Non-pigmented ciliary epithelial cell (primary cell): ENCODE data around the gene TBX1.

ENCODE experiments used
- DNase-seq: peaks from one replicate; pipeline ENCODE4 v3.0.0-alpha.2; 2010; ENCODE audit warnings: low read depth

TBX1 gene

DNA sequence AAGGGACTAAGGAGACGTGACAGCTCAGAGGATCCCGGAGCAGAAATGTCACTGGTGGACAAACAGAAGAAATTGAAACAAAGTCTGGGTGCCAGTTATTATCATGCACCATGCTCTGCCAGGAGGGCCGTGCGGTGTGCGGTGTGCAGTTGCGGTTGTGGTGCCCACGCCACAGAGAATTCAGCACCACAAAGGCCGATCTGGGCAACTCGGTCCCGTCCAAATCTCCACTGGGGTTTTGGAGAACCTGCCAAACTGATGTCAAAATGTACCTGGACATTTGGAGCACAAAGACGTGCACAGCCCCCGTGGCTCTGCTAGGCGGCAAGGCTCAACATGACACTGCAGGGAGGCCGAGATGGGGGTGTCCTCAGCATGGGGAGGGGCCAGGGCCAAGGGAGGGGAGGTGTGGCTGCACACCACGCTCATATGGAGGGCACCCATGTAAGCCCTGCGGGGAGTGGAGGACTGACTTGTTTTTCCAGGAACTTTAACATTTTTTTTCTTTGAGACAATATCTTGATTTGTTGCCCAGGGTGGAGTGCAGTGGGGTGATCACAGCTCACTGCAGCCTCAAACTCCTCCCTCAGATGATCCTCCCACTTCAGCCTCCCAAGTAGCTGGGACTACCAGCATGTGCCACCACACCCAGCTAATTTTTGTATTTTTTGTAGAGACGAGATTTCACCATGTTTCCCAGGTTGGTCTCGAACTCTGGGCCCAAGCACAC, 54.7 kb downstream of the TBX1 start:
- DNase-seq: no peak

DNA sequence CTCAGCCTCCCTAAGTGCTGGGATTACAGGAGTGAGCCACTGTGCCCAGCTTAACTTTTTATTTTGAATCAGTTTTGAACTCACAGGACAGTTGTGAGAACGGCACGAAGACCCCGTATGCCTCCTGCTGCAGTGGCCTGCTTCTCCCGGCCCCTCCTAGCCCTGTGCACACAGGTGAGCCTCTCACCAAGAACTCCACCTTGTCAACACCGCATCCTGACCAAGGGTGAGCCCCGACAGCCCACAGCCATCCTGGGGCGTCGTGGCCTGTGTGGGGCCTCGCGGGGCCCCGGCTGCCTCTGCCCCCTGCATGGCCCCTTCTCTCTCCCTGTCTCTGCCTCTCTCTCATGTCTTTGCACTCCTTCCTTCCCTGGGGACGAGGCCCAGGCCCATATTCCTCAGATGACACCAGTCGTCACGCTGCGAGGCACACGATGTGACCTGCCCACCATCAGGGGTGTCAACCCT, 55.3 kb downstream of the TBX1 start:
- no peak for DNase-seq

DNA sequence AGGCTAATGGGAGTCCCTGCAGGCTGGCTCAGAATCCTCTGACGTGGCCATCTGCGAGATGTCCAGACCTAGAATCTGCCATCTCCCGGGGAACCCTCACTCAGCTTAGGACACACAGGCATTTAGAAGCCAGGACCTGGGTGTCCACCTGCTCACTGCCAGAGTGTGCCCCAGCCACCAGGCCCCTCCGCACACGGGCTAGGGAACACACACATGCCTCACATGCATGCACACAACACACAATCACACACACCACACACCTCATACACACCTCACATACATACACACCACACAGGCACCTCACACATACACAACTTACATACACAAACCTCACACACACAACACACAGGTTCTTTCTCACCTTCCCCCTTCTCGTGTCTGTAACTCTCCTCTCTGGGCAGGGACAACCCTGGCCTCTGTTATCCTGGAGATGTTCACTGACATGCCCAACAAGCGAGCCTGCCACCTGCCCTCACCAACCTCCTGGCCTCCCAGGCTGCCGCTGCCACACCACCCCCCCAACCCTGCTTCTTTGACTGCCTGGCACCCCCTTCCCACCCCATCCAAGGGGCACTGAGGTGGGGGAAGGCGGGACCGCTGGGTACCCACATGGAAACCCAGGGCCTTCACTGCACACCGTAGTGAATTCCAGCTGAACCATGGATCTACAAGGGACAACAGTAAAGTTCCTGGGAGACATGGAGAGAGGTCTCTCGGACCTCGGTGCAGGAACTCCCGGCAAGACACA, 56.0 kb downstream of the TBX1 start:
- no peak for DNase-seq
